GDM1 (cell line): ENCODE data around the gene MTMR1.

Source experiments
- DNase-seq: peaks from one replicate; lab custom pipeline; 2025; lab: John Stamatoyannopoulos, UW

Gene MTMR1

GRCh38 chrX:150697641-150698040, 4.4 kb downstream of the MTMR1 start:
- no peak for DNase-seq

DNA sequence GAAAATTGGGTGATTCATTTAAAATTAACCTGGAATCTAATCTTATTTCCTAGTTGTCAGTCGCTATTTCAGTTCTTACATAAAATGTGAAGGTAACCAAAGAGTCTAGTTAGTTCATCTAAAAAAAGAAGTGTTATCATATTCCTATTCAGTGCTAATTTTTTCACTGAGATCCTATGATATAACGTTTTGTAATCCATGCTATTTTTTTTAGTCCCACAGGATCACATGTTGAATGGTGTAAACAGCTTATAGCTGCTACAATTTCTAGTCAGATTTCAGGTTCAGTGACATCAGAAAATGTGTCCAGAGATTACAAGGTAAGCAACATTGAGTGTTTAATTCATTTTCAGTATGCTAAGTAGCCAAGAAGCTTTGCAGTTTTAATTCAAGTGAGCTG, 5.8 kb downstream of the MTMR1 start:
- no peak for DNase-seq

DNA sequence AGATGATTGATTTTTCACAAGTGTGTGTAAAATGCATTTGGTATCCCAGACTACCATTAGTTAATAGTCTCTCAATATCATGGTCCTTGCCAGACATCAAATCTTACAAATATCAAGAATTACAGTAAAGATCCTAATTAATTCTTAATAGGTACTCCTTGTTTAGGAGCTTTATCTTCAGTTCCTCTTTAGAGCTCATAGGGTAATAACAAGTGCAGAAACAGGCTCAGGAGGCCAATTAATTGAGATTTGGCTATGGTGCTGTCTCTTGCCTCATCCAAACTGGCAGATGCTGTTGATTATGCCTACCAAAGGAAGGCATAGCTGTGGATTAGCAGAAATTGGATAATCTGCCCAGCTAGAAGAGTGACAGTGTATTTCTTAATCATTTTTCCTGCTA, 6.9 kb downstream of the MTMR1 start:
- DNase-seq, result no peak

- DNase-seq, result no peak
Observed at GRCh38 chrX:150701377-150701776, 8.2 kb downstream of the MTMR1 start.

DNA sequence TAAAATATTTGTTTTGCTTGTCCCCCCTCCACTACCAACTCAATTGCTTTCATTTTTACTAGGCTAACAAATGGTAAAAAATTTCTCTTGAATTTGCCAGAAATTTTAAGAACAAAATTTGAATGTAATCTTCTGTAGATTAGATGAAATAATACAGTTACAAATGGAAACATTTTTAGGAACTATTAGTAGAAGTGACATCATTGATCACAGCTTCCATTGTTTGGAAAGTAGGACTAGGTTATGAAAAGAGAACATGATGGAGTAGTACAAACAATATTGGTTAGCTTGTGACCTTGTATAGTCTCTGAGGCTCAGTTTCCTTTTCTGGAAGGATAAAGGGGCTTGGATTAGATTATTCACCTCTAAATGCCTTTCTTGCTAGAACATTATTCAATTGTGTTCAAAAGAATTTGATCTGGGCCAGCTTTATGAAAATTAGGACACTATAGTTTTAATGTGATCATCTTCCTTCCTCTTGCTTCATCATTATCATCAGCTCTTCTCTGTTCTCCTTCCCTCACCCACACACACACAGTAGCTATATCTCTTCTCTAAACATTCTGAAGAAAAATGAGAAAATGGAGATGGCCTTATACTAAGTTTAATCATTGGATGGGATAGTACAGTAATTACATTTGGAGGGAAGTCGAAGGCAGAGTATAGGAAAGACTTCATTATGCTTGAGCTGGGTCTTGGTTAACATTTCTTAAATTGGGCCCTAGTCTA, 9.9 kb downstream of the MTMR1 start:
- DNase-seq, result no peak

DNA sequence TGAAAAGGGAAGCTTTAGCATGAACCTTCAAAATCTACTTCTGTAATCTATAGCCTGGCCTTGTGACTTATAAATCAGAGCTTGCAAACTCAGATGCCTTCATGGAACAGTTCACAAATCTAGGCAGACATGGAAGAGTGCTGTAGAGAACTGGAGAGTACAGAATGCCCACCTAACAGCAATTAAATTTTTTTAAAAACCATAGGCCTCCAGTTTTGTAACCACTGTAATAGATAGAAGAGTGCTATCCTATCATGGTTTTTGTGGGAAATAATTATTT, 10.4 kb downstream of the MTMR1 start:
- no peak for DNase-seq

DNA sequence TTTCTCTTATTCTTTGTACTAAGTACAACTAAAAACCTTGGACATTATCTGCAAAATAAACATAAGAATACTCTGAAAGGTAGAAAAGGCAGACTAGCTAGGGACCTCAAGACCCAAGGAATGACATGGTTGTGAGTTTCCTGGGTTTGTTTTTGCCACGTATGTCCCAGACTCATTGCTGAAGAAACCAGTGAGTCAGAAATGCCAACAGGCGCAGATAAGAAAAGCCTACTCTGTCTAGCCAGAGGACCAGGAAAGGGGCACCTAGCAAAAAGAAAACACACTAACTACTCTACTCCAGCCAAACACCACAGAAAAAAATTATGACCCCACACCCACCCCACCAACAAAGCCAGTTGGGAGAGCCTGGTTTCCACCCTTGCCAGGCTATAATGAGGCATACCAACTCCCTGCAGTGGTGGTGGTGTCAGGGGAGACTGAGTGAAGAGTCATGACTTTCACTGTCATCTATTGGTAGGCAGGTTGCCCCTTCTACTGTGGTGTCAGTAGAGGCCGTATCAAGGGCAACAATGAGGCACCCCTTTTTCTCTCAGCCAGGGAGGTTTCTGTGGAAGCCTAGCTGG, 10.9 kb downstream of the MTMR1 start:
- DNase-seq, result no peak

GRCh38 chrX:150712619-150713018, 19.4 kb downstream of the MTMR1 start:
- no peak for DNase-seq

DNA sequence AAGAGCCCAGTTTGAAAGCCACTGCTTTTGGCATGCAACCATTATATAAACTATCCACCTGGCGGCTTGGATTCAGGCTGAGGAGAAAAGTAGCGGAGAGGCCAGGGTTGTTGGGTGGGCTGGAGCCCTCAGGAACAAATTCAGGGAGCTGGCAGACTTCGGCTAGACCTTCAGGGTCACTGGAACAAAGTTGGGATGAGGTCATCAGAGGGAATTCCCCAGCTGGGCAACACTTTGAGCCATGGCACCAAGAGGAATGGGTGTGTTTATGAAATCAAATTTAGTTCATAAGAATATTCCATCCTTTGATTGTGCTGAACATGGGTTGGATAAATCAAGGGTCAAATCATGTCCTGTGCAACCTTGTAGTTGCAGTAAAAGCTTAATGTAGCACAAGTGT, 22.0 kb downstream of the MTMR1 start:
- DNase-seq, result no peak

- no peak for DNase-seq
Observed at GRCh38 chrX:150719621-150720020, 26.4 kb downstream of the MTMR1 start.

DNA sequence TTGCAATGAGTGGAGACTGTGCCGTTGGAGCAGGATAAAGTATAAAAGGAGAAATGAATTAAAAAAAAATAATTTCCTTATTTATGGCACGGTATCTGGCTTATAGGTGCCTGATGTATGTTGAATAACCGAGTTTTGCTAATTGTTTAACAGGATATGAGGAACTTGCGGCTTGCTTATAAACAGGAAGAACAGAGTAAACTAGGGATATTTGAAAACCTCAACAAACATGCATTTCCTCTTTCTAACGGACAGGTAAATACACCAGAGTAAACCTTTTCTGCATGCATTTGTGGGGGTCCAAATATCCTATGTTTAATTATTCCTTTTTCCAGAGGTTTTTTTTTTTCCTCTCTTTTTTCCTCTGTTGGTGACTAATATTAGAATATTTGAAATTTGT, 36.8 kb downstream of the MTMR1 start:
- no peak for DNase-seq

GRCh38 chrX:150730719-150731118, 37.5 kb downstream of the MTMR1 start:
- no peak for DNase-seq

- DNase-seq, result no peak
Observed at GRCh38 chrX:150731795-150732194, 38.6 kb downstream of the MTMR1 start.

DNA sequence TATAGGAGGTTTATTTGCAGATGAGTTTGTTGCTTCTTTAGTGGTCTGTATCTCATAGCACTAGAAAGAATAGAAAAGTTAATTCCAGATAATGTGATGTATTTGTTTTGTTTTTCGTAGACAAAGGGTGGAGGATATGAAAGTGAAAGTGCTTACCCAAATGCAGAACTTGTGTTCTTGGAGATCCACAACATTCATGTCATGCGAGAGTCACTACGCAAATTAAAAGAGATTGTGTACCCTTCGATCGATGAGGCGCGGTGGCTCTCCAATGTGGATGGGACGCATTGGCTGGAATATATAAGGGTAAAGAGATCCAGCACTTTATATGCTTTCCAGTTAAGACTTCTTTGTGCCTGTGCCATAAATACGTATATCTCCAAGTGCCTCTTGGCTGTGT, 43.3 kb downstream of the MTMR1 start:
- no peak for DNase-seq

DNA sequence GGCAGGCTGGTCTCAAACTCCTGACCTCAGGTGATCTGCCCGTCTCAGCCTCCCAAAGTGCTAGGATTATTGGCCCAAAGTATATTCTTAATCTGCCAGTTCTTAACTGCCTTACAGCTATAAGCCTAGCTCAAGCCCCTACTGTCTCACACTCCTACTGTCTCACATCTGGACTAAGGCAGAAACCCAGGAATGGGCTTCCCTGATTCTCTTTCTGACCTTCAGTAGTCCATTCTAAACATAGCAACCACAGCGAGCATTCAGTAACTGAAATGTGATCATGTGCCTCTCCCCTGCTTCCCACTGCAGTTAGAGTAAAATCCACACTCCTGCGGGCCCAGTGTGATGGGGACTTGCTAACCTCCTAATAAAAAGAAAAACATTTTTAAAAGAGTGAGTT, 58.9 kb downstream of the MTMR1 start:
- no peak for DNase-seq

GRCh38 chrX:150753357-150753756, 60.2 kb downstream of the MTMR1 start:
- no peak for DNase-seq

DNA sequence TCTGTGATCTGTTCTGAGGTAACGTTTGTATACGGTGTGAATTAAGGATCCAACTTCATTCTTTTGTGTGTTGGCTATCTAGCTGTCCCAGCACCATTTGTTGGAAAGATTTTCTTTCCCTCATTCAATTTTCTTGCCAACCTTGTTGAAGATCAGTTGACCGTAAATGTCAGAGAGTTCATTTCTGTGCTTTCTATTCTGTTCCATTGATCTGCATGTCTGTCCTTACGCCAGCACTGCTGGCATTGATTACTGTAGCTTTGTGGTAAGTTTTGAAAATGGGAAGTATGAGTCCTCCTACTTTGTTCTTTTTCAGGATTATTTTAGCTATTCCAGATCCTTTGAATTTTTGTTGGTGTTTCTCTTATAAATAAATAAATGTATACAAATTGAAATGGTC, 60.8 kb downstream of the MTMR1 start:
- DNase-seq, result no peak

- DNase-seq, result no peak
Observed at GRCh38 chrX:150757371-150757770, 64.2 kb downstream of the MTMR1 start.

DNA sequence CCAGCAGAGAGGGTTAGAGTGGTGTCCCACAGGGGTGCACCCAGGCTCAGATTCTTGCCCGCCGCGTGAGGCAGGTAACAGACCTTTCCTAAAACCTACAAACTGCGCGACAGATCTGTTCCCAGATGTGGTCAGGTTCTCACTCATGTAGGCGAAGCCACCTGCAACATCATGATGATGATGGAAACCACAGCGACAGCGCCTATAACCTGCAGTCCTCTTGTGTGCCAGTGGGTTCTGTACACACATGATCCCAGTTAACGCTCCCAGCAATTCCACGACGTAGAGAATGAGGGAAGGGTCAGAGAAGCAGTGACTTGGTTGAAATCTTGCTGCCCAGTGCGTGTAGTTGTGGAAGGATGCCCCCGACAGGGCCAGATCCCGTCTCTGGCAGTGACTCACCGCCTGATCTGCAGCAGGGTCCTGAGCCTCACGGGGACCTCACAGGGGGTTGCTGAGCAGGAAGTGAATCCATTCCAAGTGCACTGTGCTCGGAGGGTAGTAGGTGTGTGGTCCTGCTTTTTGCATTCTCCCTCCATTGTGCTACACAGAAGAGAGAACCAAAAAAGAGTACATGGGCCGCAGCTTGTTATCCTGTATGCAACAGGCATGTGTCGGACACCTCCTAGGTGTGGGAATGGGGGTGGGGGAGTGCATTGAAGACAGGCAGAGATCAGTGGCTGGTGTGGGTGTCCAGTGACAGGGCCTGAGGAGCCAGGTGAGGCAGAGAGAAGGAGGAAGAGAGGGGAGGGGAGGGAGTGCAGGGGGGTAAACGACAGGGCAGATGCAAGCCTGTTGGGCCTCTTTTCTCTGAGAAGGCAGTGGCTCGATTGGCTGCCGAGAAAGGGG, 66.6 kb downstream of the MTMR1 start:
- DNase-seq, result no peak

DNA sequence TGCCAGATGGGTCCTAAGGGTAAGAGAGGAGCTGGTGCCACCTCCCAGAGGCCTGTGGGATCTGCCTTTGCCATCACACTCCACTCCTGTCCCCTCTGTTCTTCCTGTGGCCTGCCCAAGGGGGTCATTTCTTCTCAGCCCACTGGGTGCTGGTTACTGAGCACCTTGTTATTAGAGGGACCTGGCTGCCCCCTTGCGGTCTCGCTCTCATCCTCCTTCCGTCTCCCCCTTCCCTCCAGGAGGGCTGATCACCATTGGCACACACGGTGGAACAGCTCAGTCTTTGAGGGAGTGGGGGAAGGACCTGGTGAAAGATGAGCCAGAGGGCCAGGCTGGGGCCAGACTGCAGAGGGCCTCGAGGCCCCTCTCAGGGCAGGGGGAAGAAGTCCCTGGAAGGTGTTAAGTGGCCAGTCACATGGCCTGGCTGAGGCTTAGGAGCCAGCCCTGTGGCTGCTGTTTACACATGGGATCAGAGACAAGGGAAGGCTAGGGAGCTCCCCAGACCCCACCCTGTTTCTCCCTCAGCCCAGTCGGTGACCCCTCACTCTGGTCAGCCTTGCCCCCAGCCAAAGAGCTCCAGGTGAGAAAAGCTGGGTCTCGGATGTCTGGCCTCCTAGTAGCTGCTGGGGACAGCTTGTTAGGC, 68.1 kb downstream of the MTMR1 start:
- no peak for DNase-seq

DNA sequence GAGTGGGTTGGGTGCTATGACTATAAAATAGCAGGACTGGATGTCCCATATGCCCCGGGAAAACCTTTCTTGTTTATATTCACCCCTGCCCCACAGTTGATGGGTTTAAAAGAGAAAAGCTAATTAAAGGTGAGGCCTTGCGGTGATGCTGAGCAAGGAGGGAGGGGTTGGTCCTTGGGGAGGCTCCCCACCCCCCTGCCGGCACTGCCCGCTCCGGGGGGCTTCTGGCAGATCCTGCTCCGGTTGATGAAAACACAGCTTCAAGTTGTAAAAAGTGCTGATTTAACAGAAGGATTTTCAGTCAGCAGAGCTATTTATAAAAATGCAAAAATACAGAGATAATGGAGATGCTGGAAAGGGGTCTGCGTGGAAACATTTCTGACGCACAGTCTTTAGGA, 68.6 kb downstream of the MTMR1 start:
- DNase-seq, result no peak

GRCh38 chrX:150762258-150763165, 69.3 kb downstream of the MTMR1 start:
- DNase-seq, result no peak
